Skeletal muscle satellite cell (primary cell): ENCODE data around the gene LAMA2.

ENCODE experiments used
- H3K27me3 ChIP-seq: 2 replicates; pipeline ENCODE4 v1.7.0; 2013; ENCODE audit warnings: low read length; ENCODE audit not compliant: control insufficient read depth, insufficient read depth
- H3K36me3 ChIP-seq: 2 replicates; pipeline ENCODE4 v1.7.0; 2013; ENCODE audit warnings: mild to moderate bottlenecking, control low read depth, low read length; ENCODE audit not compliant: insufficient read depth
- H3K4me1 ChIP-seq: 2 replicates; pipeline ENCODE4 v1.7.0; 2013; ENCODE audit warnings: low read length; ENCODE audit not compliant: control insufficient read depth, insufficient read depth
- H3K4me2 ChIP-seq: 2 replicates; pipeline ENCODE4 v1.7.0; 2013; ENCODE audit warnings: mild to moderate bottlenecking, low read length
- H3K4me3 ChIP-seq: 2 replicates; pipeline ENCODE4 v1.7.0; 2013; ENCODE audit warnings: low read length
- H3K9ac ChIP-seq: 2 replicates; pipeline ENCODE4 v1.7.0; 2013; ENCODE audit warnings: mild to moderate bottlenecking, low read depth, low read length, moderate library complexity
- H3K9me3 ChIP-seq: replicated peaks from 2 replicates; pipeline ENCODE4 v1.7.0; 2013; ENCODE audit warnings: mild to moderate bottlenecking, control low read depth, low read length

LAMA2 gene

GRCh38 chr6:129186988-129187387 lies 304.1 kb downstream of the LAMA2 start:
- no peak overlapping the region for H3K4me2 ChIP-seq
- no peaks in the 10 kb centered on the region for H3K9me3 ChIP-seq
- H3K4me1 ChIP-seq, result peaks cover 41% of the 10 kb centered on the region
- H3K9ac ChIP-seq, result no peak overlapping the region
- H3K27me3 ChIP-seq, result no peaks in the 10 kb centered on the region
- H3K36me3 ChIP-seq, result no peaks in the 10 kb centered on the region
- no peak overlapping the region for H3K4me3 ChIP-seq

- no peak overlapping the region for H3K4me3 ChIP-seq
- peaks cover 38% of the 10 kb centered on the region for H3K4me1 ChIP-seq
- no peaks in the 10 kb centered on the region for H3K9me3 ChIP-seq
- H3K4me2 ChIP-seq, result no peak overlapping the region
- no peak overlapping the region for H3K9ac ChIP-seq
- peaks cover 4% of the 10 kb centered on the region for H3K36me3 ChIP-seq
- H3K27me3 ChIP-seq, result no peaks in the 10 kb centered on the region
Observed at GRCh38 chr6:129188306-129188705, 305.4 kb downstream of the LAMA2 start.

- Histone ChIP-seq H3K4me2 (no peak overlapping the region), H3K4me3 (no peak overlapping the region), H3K4me1 (peaks cover 33% of the 10 kb centered on the region), H3K9me3 (no peaks in the 10 kb centered on the region), H3K36me3 (peaks cover 4% of the 10 kb centered on the region), H3K27me3 (no peaks in the 10 kb centered on the region), H3K9ac (no peak overlapping the region)
Observed at GRCh38 chr6:129188795-129189194, 305.9 kb downstream of the LAMA2 start.

- H3K4me3 ChIP-seq, result no peak overlapping the region
Observed at GRCh38 chr6:129189266-129189665, 306.3 kb downstream of the LAMA2 start.

DNA sequence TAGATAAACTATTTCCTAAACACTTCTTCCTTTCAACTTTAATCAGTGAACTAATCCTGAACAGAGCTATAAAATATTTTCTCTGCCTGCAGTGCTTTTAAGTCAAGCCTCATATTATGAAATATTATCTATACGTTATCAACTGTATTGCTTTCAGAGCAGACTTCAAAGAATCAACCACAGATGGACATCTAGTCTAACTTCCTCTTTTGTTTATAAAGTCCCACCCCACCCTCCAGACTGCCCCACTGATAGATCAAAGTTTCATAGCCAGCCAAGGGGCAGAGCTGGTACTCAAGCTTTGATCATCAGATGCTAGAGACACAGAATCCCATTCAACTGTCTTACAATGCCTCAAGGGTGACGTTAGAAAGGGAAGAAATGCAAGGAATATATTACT lies 308.3 kb downstream of the LAMA2 start:
- Histone ChIP-seq H3K9me3 (no peaks in the 10 kb centered on the region), H3K4me1 (peaks cover 13% of the 10 kb centered on the region), H3K36me3 (peaks cover 4% of the 10 kb centered on the region), H3K4me3 (no peak overlapping the region), H3K4me2 (no peak overlapping the region), H3K9ac (no peak overlapping the region), H3K27me3 (no peaks in the 10 kb centered on the region)

More at GRCh38 chr6:129189266-129189665, 306.3 kb downstream of the LAMA2 start:
- Histone ChIP-seq H3K4me2 (no peak overlapping the region), H3K9ac (no peak overlapping the region), H3K27me3 (no peaks in the 10 kb centered on the region), H3K9me3 (no peaks in the 10 kb centered on the region), H3K36me3 (peaks cover 4% of the 10 kb centered on the region), H3K4me1 (peaks cover 28% of the 10 kb centered on the region)

GRCh38 chr6:129192458-129192989 lies 309.6 kb downstream of the LAMA2 start:
- Histone ChIP-seq H3K9ac (no peak overlapping the region), H3K9me3 (no peaks in the 10 kb centered on the region), H3K36me3 (peaks cover 8% of the 10 kb centered on the region), H3K4me2 (no peak overlapping the region), H3K27me3 (no peaks in the 10 kb centered on the region), H3K4me1 (peaks cover under 1% of the 10 kb centered on the region), H3K4me3 (no peak overlapping the region)

GRCh38 chr6:129194306-129194941 lies 311.5 kb downstream of the LAMA2 start:
- no peaks in the 10 kb centered on the region for H3K4me1 ChIP-seq
- no peaks in the 10 kb centered on the region for H3K27me3 ChIP-seq
- H3K4me3 ChIP-seq, result no peak overlapping the region
- H3K4me2 ChIP-seq, result no peak overlapping the region
- peaks cover 8% of the 10 kb centered on the region for H3K36me3 ChIP-seq
- no peaks in the 10 kb centered on the region for H3K9me3 ChIP-seq
- H3K9ac ChIP-seq, result no peak overlapping the region

DNA sequence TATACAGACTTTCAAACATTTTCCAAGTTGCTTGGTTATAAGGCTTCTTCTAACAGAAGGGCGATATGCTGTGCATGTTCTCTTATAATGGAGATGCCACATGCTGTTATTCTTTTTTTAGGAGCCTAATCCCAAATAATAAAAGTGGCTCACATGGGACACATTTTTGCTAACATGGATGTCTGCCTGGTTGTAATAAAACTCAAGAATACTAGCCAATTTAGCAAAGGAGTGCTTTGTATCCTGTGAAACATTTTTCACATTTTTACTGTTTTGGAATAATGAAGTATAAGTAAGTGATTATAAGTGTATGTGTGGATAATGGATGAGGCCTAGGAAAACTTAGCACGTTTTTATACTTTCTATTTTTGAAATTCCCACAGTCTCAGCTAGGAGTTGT lies 312.2 kb downstream of the LAMA2 start:
- peaks cover 8% of the 10 kb centered on the region for H3K36me3 ChIP-seq
- no peaks in the 10 kb centered on the region for H3K9me3 ChIP-seq
- no peak overlapping the region for H3K4me2 ChIP-seq
- H3K4me3 ChIP-seq, result no peak overlapping the region
- H3K9ac ChIP-seq, result no peak overlapping the region
- H3K27me3 ChIP-seq, result no peaks in the 10 kb centered on the region
- H3K4me1 ChIP-seq, result no peaks in the 10 kb centered on the region

GRCh38 chr6:129195643-129196042 lies 312.7 kb downstream of the LAMA2 start:
- Histone ChIP-seq H3K4me1 (no peaks in the 10 kb centered on the region), H3K4me3 (no peak overlapping the region), H3K27me3 (no peaks in the 10 kb centered on the region), H3K36me3 (peaks cover 8% of the 10 kb centered on the region), H3K9me3 (no peaks in the 10 kb centered on the region), H3K9ac (no peak overlapping the region), H3K4me2 (no peak overlapping the region)

GRCh38 chr6:129197154-129197553 lies 314.2 kb downstream of the LAMA2 start:
- Histone ChIP-seq H3K4me3 (no peak overlapping the region), H3K4me2 (no peak overlapping the region)

DNA sequence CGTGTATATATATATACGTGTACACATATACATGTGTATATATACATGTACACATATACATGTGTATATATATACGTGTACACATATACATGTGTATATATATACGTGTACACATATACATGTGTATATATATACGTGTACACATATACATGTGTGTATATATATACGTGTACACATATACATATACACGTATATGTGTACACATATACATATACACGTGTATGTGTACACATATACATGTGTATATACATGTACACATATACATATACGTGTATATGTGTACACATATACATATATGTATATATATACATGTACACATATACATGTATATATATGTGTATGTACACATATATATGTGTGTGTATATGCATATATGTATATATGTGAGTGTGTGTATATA lies 317.2 kb downstream of the LAMA2 start:
- H3K27me3 ChIP-seq, result no peaks in the 10 kb centered on the region
- H3K4me3 ChIP-seq, result no peak overlapping the region
- H3K4me1 ChIP-seq, result no peaks in the 10 kb centered on the region
- no peak overlapping the region for H3K4me2 ChIP-seq
- H3K9ac ChIP-seq, result no peak overlapping the region
- peaks cover 4% of the 10 kb centered on the region for H3K36me3 ChIP-seq
- H3K9me3 ChIP-seq, result no peaks in the 10 kb centered on the region

More at GRCh38 chr6:129197154-129197553, 314.2 kb downstream of the LAMA2 start:
- Histone ChIP-seq H3K4me1 (no peaks in the 10 kb centered on the region), H3K9me3 (no peaks in the 10 kb centered on the region), H3K36me3 (peaks cover 8% of the 10 kb centered on the region), H3K9ac (no peak overlapping the region), H3K27me3 (no peaks in the 10 kb centered on the region)
